Brain microvascular endothelial cell (primary cell): ENCODE measurements around the gene MAML3.

ENCODE experiments used
- DNase-seq: peaks from one replicate; pipeline ENCODE4 v3.0.0-alpha.2; 2020
- H3K27ac ChIP-seq: fragments of 250-450 bp; sonication (Bioruptor Pico); 2 replicates; pipeline ENCODE4 v1.5.1; 2020; ENCODE audit warnings: mild to moderate bottlenecking, moderate library complexity
- H3K27me3 ChIP-seq: fragments of 250-450 bp; sonication (Bioruptor Pico); replicated peaks from 2 replicates; pipeline ENCODE4 v1.5.1; 2020; ENCODE audit warnings: mild to moderate bottlenecking
- H3K36me3 ChIP-seq: fragments of 250-450 bp; sonication (Bioruptor Pico); replicated peaks from 2 replicates; pipeline ENCODE4 v1.5.1; 2020; ENCODE audit warnings: mild to moderate bottlenecking
- H3K4me3 ChIP-seq: 2 replicates; pipeline ENCODE4 v1.5.1; 2011; ENCODE audit warnings: low read depth, mild to moderate bottlenecking, control low read depth, low read length, moderate library complexity
- in situ Hi-C: cut with HindIII; loops from 2 replicates; pipeline ENCODE4 v1.10.0; 2017; ENCODE audit warnings: low sequenced_read_pairs, low pct_ligation_motif_present
- TF ChIP-seq, protein P1 (sequence below): IDR thresholded peaks from 2 replicates; pipeline ENCODE4 v1.5.1; 2011; ENCODE audit warnings: low read depth, mild to moderate bottlenecking, moderate library complexity, low read length, control low read depth, inconsistent platforms; ENCODE audit errors: missing control alignments

The MAML3 gene

DNA sequence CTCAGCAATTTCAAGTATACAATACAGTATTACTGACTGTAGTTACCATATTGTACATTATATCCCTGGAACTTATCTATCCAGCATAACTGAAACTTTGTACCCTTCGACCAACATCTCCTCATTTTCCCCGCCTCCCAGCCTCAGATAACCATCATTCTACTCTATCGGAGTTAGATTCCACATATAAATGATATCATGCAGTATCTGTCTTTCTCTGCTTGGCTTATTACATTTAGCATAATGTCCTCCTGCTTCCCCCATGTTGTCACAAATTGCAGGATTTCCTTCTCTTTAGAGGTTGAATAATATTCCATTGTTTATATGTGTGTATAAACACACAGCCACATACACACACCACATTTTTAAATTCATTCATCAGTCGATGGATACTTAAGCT, 218.1 kb downstream of the MAML3 start:
- Histone ChIP-seq H3K27me3 (no peaks in the 10 kb centered on the region), H3K27ac (no peak overlapping the region), H3K36me3 (no peaks in the 10 kb centered on the region), H3K4me3 (no peak overlapping the region)
- in situ Hi-C loops, result no loop called here
- TF ChIP-seq, protein P1, sequence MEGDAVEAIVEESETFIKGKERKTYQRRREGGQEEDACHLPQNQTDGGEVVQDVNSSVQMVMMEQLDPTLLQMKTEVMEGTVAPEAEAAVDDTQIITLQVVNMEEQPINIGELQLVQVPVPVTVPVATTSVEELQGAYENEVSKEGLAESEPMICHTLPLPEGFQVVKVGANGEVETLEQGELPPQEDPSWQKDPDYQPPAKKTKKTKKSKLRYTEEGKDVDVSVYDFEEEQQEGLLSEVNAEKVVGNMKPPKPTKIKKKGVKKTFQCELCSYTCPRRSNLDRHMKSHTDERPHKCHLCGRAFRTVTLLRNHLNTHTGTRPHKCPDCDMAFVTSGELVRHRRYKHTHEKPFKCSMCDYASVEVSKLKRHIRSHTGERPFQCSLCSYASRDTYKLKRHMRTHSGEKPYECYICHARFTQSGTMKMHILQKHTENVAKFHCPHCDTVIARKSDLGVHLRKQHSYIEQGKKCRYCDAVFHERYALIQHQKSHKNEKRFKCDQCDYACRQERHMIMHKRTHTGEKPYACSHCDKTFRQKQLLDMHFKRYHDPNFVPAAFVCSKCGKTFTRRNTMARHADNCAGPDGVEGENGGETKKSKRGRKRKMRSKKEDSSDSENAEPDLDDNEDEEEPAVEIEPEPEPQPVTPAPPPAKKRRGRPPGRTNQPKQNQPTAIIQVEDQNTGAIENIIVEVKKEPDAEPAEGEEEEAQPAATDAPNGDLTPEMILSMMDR, result no peak
- no peak for DNase-seq

DNA sequence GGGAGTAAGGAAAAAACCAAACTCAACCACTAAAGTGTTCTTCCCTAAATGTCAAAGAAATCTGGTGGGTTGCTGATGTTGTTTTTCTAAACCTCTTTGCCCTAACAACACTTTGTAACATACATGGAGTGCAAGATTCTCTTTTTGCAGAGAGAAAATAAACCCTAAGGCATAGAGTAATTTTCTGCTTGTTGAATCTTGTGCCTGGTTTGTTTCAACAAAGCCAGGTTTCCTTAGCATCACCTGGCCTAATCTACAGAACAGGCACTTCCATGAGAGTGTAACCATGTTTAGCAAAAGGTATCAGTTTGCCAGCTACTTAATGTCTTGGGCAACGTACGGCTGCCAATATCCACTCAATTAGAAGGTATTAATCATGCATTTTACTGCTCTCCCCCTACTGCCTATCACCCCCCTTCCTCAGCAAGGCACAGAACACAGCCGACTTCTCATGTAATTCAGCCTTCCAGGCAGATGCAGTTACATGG, 219.2 kb downstream of the MAML3 start:
- no peaks in the 10 kb centered on the region for H3K27me3 ChIP-seq
- no peak for DNase-seq
- no peaks in the 10 kb centered on the region for H3K36me3 ChIP-seq
- no peak overlapping the region for H3K27ac ChIP-seq
- H3K4me3 ChIP-seq, result no peak overlapping the region
- TF ChIP-seq, protein P1, result no peak
- in situ Hi-C loops, result no loop called here

DNA sequence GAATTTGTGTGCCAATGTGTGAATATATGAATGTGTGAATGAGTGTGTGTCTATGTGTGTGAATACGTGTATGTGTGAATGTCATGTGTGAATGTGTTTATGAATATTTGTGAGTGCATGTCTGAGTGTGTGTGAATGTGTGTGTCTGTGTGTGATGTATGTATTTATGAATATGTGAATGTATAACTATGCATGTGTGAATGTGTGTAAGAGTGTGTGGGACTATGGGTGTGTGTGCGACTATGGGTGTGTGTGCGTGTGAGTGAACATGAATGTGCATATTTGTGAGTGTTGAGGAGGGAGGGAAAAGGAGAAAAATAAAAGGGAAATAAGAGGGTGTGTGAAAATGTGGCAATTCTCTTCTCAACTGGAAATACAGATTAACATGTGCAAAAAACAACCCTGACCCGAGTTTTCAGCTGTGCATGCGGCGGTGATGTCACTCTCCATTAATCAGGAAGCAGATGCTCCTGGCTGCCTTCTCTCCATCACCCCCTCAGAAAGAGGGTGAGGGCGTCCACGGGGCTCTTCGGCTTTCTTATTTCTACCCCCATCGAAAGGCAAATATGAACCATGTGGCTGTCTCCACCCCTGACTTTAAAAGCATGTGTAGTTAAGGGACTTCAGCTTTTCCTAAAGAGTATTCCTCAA, 219.8 kb downstream of the MAML3 start:
- H3K27ac ChIP-seq, result no peak overlapping the region
- no peaks in the 10 kb centered on the region for H3K36me3 ChIP-seq
- TF ChIP-seq, protein P1, result no peak
- in situ Hi-C loops, result no loop called here
- H3K27me3 ChIP-seq, result no peaks in the 10 kb centered on the region
- H3K4me3 ChIP-seq, result no peak overlapping the region
- no peak for DNase-seq

DNA sequence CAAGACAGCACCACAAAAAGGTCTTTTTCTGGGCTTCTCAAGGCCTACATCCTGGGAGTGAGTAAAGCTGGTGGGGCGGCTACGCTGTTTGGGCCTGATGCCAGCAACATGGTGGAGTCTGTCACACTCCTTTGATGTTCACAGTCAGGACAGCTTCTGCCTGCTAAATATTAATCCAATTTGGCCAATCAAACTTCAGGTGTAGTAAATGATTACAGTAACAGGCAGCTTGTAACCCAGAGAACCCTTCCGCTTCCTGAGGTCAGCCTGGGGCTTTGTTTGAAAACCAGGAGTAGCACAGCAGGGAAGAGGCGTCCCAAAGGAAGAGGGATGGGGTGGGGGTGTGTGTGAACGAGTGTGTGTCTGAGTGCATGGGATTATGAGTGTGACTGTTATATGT, 220.4 kb downstream of the MAML3 start:
- no peak overlapping the region for H3K27ac ChIP-seq
- in situ Hi-C loops, result no loop called here
- no peaks in the 10 kb centered on the region for H3K27me3 ChIP-seq
- H3K36me3 ChIP-seq, result no peaks in the 10 kb centered on the region
- no peak for DNase-seq
- TF ChIP-seq, protein P1, result no peak
- H3K4me3 ChIP-seq, result no peak overlapping the region

DNA sequence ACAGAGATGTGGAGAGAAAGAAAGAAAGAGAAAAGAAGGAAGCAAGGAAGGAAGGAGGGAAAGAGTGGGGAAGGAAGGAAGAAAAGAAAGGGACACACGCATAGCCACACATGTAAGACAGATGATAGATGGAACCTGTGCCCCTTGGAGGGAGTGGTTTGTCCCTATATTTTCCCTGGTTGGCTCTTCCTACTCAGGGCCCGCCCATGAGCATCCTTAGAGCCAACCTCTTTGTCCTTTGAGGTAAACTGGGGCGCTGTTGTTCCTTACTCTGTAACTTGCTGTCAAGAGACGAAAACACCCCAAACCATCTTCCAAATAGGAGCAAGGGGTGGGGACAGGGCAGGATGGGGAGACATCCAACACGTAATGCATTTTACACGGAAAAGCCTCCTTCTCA, 220.9 kb downstream of the MAML3 start:
- no peaks in the 10 kb centered on the region for H3K36me3 ChIP-seq
- H3K4me3 ChIP-seq, result no peak overlapping the region
- H3K27ac ChIP-seq, result no peak overlapping the region
- H3K27me3 ChIP-seq, result no peaks in the 10 kb centered on the region
- DNase-seq, result no peak
- TF ChIP-seq, protein P1, result no peak
- in situ Hi-C loops, result no loop called here

DNA sequence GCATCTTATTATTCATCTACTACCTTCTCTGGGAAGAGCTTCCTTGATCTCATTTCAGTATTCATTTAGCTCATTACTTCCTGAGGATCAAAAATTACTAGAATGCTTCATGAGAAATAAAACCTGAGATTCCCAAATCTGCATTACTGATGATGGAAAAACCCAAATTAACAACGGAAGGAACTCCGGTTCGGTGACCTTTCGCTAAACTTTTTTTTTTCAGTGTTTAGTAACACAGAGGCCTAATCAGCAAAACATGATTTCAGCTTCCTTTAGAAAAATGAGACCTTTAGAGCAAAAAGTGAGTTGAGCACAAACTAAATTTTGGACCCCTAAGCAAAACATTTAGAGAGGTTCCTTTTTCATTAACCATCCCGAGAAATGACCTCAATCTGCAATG, 229.2 kb downstream of the MAML3 start:
- H3K27me3 ChIP-seq, result no peaks in the 10 kb centered on the region
- no peak for DNase-seq
- H3K36me3 ChIP-seq, result no peaks in the 10 kb centered on the region
- H3K4me3 ChIP-seq, result no peak overlapping the region
- TF ChIP-seq, protein P1, result no peak
- in situ Hi-C loops, result no loop called here
- no peak overlapping the region for H3K27ac ChIP-seq
